Middle frontal gyrus (tissue), 1 donor: ENCODE data around the gene SV2B.

Source experiments
- DNase-seq: peaks from one replicate; pipeline ENCODE4 v3.0.0-alpha.2; 2015; ENCODE audit warnings: low spot score; ENCODE audit errors: extremely low spot score

Gene SV2B

DNA sequence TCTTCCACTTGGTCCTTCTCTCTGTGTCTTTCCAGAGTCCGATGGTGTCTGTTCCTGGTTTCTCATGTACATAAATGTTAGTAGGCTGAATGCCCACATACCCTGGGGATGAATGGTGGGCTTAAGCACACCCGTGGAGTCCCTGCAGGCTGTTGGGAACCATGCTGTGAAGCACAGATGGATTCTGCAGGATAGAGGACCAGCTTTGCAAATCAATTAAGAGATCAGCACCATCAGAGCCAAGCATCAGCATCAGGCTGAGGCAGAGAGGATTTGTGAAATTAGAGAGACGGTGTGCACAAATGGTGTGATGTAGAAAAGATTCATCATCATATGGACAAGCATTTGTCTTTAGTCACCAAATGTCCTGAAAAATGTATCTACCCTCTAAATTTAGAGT, 127.1 kb downstream of the SV2B start:
- no peak for DNase-seq

GRCh38 chr15:91227766-91228165, 127.7 kb downstream of the SV2B start:
- DNase-seq, result no peak

DNA sequence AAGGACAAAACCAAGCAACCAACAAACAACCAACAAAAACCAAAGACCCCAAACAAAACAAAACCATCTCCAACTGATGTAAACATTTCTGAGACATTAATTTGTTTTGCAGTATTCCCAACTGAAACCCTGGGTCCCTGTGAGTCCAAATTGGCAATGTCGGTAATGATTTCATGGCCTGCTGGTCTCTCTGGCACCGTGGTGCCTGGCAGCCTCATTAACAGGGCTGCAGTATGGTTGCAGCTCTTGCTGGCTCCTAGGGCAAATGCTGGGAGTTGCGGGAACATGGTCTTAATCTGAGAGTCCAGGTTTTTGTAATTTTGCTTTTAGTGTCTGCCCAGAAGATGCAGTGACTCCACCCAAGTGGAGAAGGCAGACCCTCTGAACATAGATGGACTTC, 128.3 kb downstream of the SV2B start:
- no peak for DNase-seq

GRCh38 chr15:91228890-91229289, 128.8 kb downstream of the SV2B start:
- no peak for DNase-seq

DNA sequence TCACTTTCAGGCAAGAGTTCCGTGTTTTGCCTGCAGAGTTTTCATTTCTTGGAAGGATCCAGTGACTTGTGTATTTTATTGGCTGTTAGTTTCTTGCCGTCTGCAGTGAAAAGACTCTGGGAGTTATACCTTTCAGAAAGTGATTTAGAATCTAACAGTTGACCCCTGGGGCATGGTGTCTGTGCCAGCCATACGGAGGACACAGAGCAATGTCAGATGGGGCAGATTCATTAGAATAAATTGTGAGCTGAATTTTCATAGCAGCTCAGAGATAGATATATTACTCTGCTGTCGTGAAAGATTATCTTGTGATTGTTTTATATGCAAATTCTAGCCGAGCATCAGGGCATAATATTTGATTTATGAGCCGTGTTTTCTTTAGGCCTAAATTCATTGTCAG, 131.6 kb downstream of the SV2B start:
- DNase-seq, result no peak

DNA sequence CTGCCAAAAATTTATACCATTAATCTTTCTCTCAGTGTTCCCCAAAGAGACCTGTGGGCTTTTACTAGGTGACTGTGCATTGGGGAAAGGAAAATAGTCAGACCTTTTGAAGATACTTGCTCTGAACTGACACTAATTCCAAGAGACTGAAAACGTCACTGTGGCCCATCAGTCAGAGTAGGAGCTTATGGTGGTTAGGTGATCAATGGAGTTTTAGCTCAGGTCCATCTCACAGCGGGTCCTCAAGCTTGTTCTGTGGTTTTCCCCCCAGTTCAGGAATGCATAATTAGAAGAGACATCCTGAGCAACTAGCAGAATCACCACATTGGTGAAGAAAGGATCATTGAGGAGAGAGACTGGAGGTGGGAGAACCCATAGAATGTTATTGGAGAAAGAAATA, 134.7 kb downstream of the SV2B start:
- DNase-seq, result no peak

DNA sequence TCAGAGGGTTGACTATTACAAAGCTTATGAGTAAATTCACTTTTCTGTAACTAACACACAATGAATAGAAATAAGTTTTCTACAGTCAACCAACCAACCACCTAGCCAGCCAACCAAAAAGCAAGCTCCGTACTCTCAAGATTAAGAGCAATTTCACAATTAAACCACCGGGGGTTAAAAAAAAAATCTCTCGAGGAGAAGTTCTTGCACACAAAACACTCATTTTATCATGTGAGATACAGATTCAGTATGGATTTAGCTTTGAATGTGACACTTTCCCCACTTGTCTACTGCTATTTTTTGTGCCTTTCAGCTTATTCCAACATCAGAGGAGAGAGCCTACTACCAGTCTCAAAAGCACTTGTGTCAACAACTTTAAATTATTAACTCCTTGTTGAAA, 135.3 kb downstream of the SV2B start:
- no peak for DNase-seq

DNA sequence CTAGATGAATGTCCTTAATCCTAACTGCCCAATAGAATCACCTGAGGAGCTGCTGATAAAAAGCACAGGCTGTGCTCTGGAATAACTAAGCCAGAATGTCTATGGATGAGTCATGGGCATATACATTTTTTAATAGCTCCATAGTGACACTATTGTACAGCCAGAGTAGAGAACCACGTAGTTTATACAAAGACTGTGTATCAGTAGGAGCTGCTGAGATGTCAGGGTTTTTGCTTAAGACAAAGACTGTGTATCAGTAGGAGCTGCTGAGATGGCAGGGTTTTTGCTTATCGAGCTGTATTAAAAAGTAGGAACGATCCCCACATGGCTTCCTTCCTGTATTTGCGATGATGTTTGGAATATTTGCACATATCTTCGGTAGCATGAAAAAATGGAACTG, 137.4 kb downstream of the SV2B start:
- no peak for DNase-seq

- DNase-seq, result no peak
Measured at GRCh38 chr15:91238644-91239425, 138.8 kb downstream of the SV2B start.

DNA sequence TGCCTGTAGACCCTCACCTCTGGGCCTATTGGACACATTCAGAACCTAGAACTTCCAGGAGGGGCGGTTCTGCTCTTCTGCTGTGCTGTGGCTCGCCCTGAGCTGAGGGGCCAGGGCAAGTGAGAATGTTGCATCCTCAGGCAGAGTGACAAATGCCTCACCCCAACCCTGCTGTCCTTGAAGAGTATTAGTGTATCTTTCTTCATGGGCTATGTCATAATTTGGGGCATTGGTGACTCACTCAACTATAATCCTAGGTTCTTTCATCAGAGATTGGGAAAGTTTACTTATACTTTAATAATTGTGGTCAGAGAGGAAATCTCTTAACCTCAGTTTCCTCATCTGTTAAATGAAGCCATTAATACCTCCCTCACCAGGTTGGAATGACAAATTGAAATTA, 143.8 kb downstream of the SV2B start:
- no peak for DNase-seq

DNA sequence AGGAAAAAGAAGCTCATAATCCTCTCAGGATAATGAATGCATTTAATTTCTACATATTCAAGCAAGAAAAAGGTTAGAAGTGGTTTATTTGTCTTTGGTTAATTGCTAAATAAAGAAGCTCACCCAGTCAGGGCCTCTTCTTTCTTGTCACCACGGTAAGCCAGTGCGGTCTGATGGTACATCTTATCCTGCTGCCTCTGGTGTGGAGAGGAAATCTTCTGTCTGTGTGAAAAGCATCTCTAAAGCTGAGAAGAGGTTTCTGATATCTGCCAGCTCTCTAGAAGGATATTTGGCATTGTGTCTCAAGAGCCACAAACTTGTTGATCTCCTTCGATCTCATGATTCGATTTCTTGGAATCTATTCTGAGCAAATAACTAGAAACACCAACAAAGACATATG, 144.9 kb downstream of the SV2B start:
- no peak for DNase-seq

DNA sequence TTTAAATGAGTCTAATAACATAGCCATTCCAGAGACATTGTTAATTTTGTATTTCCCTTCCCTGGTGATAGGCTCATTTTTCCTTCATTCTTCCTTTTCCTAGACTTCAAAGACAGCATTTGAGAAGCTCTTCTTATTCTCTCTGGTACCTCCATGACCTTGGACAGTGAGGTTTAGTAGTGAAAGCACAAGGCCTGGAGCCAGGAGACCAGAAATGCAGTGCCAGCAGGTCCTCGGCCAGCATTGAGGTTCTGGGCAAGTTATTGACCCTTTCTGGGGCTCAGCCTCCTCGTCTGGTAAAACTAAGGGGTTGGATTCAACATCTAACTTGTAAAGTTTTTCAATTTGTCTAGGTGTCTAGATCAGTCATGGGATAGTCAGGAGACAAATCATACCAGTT, 146.9 kb downstream of the SV2B start:
- no peak for DNase-seq

DNA sequence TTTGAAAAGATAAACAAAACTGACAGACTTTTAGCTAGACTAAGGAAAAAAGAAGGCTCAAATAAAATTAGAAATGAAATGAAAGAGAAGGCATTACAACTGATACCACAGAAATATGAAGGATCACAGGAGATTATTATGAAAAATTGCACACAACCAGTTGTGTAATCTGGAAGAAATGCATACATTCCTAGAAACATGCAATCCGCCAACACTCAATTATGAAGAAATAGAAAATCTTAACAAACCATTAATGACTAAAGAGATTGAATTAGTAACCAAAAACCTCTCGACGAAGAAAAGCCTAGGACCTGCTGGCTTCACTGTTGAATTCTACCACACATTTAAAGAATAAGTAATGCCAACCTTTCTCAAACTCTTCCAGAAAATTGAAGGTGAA, 149.5 kb downstream of the SV2B start:
- no peak for DNase-seq

- DNase-seq, result no peak
Measured at GRCh38 chr15:91252322-91252721, 152.3 kb downstream of the SV2B start.

GRCh38 chr15:91252756-91253155, 152.7 kb downstream of the SV2B start:
- DNase-seq, result no peak

- no peak for DNase-seq
Measured at GRCh38 chr15:91253605-91254004, 153.5 kb downstream of the SV2B start.

DNA sequence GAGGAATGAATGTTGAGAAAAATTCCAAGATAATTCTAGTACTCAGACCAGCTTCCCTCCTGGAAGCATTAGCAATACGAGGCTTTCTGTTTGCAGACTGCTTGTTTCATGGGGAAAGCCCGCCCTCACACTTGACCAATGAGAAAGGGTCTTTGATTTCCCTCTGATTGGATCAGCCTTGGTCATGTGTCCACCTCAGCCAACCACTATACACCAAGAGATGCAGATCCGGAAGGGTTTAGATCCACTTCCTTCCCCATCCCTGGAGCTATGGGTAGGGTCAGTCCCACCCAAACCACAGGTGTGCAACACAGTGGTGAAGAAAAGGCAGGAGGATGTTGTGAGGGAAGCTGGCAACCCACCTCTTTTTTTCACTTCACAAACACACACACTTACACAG, 154.7 kb downstream of the SV2B start:
- no peak for DNase-seq

- no peak for DNase-seq
Measured at GRCh38 chr15:91255670-91256192, 155.7 kb downstream of the SV2B start.

- DNase-seq, result no peak
Measured at GRCh38 chr15:91257746-91258414, 157.8 kb downstream of the SV2B start.

DNA sequence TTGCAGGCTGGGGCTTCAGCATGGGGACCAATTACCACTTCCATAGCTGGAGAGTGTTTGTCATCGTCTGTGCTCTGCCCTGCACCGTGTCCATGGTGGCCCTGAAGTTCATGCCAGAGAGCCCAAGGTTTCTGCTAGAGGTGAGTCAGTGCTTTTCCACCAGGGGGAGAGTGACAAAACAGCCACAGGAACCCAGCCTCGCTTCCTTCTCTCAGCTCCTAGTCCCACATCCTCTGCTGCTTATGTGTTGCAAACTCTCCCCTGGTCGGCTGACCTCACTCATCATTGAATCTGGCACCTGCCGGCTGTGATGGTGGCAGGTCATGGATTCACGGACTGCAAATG, 158.3 kb downstream of the SV2B start:
- no peak for DNase-seq

DNA sequence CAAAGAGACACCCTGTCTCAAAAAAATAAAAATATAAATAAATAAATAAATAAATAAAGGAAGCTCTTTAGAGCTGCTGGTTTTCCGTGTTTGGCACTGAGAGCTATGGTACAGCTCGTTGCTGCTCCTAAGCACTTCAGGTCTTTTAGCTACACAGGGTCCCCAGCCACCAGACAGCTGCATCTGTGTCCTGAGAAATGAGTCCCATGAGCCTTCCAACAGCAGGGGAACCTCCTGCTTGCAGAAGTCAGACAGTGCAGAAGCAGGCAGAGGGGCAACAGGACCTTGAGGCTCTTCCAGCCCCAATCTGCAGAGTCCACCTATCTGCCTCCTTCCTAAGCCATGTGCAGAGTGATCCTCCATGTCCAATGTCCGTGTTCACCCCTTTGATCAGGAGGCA, 159.0 kb downstream of the SV2B start:
- no peak for DNase-seq

GRCh38 chr15:91261345-91261744, 161.3 kb downstream of the SV2B start:
- no peak for DNase-seq
